MM.1S (cell line): ENCODE measurements around the gene TLE5.

Source experiments
- EZH2 ChIP-seq: fragments of 300-600 bp; sonication (generic); optimal IDR thresholded peaks from 2 replicates; pipeline ENCODE3; 2017; ENCODE audit warnings: low read depth, mild to moderate bottlenecking, antibody characterized with exemption, low read length, mixed read lengths
- EZH2phosphoT487 ChIP-seq: fragments of 300-600 bp; sonication (generic); IDR thresholded peaks from 2 replicates; pipeline ENCODE4 v1.6.1; 2018; ENCODE audit warnings: antibody characterized with exemption, low read length
- TF ChIP-seq, protein P1 (sequence below): fragments of 300-600 bp; sonication (generic); IDR thresholded peaks from 2 replicates; pipeline ENCODE4 v1.5.1; 2016; ENCODE audit warnings: antibody characterized with exemption, low read length, mixed read lengths

DNA sequence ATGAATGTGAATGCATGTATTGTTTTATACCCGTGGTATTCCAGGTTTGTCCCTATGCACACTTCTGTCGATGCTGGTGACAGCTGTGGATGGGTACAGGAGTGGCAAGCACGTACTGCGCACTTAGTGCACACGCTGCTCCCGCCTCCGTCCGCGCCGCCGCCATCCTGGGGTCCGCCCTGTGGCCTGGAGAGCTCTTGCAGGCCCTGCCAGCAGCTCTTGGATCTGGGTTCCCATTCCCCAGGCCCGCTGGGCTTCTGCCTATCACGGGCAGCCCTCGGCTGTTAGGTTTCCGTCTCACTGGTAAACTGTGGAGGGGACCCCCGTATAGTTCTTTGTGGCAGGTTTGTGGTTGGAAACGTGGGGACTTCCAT lies 35.8 kb upstream of the TLE5 start:
- TF ChIP-seq, protein P1, sequence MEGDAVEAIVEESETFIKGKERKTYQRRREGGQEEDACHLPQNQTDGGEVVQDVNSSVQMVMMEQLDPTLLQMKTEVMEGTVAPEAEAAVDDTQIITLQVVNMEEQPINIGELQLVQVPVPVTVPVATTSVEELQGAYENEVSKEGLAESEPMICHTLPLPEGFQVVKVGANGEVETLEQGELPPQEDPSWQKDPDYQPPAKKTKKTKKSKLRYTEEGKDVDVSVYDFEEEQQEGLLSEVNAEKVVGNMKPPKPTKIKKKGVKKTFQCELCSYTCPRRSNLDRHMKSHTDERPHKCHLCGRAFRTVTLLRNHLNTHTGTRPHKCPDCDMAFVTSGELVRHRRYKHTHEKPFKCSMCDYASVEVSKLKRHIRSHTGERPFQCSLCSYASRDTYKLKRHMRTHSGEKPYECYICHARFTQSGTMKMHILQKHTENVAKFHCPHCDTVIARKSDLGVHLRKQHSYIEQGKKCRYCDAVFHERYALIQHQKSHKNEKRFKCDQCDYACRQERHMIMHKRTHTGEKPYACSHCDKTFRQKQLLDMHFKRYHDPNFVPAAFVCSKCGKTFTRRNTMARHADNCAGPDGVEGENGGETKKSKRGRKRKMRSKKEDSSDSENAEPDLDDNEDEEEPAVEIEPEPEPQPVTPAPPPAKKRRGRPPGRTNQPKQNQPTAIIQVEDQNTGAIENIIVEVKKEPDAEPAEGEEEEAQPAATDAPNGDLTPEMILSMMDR, result no peak
- TF ChIP-seq EZH2phosphoT487 (no peak), EZH2 (no peak)
